Measurements from ENCODE around the gene BHLHE40.

BHLHE40 gene

DNA sequence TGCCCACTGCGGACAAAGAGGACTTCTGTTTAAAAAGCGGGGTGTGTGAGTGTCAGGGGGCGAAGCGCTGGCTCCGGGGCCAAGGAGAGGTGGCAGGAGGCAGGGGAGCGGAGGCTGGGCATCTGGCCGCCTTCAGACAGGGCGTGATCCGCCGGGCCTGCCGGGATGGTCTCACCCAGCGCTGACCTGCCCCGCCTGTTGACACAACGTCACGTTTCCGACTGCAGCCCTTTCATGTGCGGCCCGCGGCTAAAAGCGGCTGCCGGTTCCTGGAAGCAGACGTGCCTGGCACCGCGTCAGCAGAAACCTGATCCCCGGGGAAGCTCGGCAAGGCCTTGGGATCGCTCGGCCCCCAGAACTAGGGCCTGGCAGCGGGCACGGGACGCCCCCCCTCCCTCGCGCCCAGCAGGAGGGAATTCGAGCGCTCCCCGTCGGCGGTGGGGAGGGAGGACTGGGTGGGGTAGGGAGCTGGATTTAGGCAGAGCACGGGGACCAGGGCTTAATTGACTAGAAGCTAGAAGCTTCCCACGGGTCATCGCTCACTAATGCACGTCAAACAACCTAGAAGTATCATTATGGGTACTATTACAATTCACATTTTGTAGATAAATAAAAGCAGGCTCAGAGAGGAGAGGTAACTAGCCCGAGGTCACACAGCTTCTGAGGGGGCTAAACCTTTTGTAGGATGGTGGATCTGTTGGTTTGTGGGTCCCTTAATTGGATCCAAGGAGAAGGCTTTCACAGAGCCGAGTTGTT is 7.7 kb downstream of the BHLHE40 start (continued):
- TF ChIP-seq, protein P1, sequence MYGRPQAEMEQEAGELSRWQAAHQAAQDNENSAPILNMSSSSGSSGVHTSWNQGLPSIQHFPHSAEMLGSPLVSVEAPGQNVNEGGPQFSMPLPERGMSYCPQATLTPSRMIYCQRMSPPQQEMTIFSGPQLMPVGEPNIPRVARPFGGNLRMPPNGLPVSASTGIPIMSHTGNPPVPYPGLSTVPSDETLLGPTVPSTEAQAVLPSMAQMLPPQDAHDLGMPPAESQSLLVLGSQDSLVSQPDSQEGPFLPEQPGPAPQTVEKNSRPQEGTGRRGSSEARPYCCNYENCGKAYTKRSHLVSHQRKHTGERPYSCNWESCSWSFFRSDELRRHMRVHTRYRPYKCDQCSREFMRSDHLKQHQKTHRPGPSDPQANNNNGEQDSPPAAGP (tag by site-specific recombination; IDR thresholded peaks at IDR 0.05) = peak; percentile 100
- peak; percentile 95 for TF ChIP-seq ZBTB21 (tag by site-specific recombination; IDR thresholded peaks at IDR 0.05)
- no peak for TF ChIP-seq ZNF560 (tag by site-specific recombination; IDR thresholded peaks at IDR 0.05; ENCODE audit: borderline replicate concordance)
- TF ChIP-seq ZNF660 (tag by site-specific recombination; IDR thresholded peaks at IDR 0.05) = peak; percentile 75; the same call in 1 of the 2 replicates
- TF ChIP-seq HOXD13 (CRISPR knock-in tag; IDR thresholded peaks at IDR 0.05; ENCODE audit: borderline replicate concordance) = no peak
- peak; percentile 97 for TF ChIP-seq ZBTB8A (tag by site-specific recombination; IDR thresholded peaks at IDR 0.05)
- TF ChIP-seq ZNF776 (tag by site-specific recombination; IDR thresholded peaks at IDR 0.05; ENCODE audit: borderline replicate concordance) = no peak
- no peak for TF ChIP-seq ZNF274 (IDR thresholded peaks at IDR 0.05; ENCODE audit: low read length)
- TF ChIP-seq ZNF274 (tag by site-specific recombination; IDR thresholded peaks at IDR 0.05; ENCODE audit: borderline replicate concordance) = no peak
- TF ChIP-seq ZNF174 (tag by site-specific recombination; IDR thresholded peaks at IDR 0.05) = no peak
- TF ChIP-seq ZNF600 (tag by site-specific recombination; IDR thresholded peaks at IDR 0.05) = peak; percentile 88
- TF ChIP-seq ZNF530 (tag by site-specific recombination; IDR thresholded peaks at IDR 0.05; ENCODE audit: low read depth) = no peak
- peak; percentile 55; the same call in 1 of the 2 replicates for TF ChIP-seq ZNF184 (tag by site-specific recombination; IDR thresholded peaks at IDR 0.05)
- TF ChIP-seq, protein P2, sequence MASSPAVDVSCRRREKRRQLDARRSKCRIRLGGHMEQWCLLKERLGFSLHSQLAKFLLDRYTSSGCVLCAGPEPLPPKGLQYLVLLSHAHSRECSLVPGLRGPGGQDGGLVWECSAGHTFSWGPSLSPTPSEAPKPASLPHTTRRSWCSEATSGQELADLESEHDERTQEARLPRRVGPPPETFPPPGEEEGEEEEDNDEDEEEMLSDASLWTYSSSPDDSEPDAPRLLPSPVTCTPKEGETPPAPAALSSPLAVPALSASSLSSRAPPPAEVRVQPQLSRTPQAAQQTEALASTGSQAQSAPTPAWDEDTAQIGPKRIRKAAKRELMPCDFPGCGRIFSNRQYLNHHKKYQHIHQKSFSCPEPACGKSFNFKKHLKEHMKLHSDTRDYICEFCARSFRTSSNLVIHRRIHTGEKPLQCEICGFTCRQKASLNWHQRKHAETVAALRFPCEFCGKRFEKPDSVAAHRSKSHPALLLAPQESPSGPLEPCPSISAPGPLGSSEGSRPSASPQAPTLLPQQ (tag by site-specific recombination; IDR thresholded peaks at IDR 0.05) = peak; percentile 91
- TF ChIP-seq ZNF621 (tag by site-specific recombination; IDR thresholded peaks at IDR 0.05) = no peak
- TF ChIP-seq, protein P3, sequence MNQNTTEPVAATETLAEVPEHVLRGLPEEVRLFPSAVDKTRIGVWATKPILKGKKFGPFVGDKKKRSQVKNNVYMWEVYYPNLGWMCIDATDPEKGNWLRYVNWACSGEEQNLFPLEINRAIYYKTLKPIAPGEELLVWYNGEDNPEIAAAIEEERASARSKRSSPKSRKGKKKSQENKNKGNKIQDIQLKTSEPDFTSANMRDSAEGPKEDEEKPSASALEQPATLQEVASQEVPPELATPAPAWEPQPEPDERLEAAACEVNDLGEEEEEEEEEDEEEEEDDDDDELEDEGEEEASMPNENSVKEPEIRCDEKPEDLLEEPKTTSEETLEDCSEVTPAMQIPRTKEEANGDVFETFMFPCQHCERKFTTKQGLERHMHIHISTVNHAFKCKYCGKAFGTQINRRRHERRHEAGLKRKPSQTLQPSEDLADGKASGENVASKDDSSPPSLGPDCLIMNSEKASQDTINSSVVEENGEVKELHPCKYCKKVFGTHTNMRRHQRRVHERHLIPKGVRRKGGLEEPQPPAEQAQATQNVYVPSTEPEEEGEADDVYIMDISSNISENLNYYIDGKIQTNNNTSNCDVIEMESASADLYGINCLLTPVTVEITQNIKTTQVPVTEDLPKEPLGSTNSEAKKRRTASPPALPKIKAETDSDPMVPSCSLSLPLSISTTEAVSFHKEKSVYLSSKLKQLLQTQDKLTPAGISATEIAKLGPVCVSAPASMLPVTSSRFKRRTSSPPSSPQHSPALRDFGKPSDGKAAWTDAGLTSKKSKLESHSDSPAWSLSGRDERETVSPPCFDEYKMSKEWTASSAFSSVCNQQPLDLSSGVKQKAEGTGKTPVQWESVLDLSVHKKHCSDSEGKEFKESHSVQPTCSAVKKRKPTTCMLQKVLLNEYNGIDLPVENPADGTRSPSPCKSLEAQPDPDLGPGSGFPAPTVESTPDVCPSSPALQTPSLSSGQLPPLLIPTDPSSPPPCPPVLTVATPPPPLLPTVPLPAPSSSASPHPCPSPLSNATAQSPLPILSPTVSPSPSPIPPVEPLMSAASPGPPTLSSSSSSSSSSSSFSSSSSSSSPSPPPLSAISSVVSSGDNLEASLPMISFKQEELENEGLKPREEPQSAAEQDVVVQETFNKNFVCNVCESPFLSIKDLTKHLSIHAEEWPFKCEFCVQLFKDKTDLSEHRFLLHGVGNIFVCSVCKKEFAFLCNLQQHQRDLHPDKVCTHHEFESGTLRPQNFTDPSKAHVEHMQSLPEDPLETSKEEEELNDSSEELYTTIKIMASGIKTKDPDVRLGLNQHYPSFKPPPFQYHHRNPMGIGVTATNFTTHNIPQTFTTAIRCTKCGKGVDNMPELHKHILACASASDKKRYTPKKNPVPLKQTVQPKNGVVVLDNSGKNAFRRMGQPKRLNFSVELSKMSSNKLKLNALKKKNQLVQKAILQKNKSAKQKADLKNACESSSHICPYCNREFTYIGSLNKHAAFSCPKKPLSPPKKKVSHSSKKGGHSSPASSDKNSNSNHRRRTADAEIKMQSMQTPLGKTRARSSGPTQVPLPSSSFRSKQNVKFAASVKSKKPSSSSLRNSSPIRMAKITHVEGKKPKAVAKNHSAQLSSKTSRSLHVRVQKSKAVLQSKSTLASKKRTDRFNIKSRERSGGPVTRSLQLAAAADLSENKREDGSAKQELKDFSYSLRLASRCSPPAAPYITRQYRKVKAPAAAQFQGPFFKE (tag by site-specific recombination; IDR thresholded peaks at IDR 0.05; ENCODE audit: borderline replicate concordance) = no peak
- TF ChIP-seq GFI1B (tag by site-specific recombination; IDR thresholded peaks at IDR 0.05) = 0 out of 2 replicates have a peak, but pooled peaks have one; percentile 21
- no peak for TF ChIP-seq ZNF302 (tag by site-specific recombination; IDR thresholded peaks at IDR 0.05; ENCODE audit: low read depth)
- TF ChIP-seq KLF1 (tag by site-specific recombination; IDR thresholded peaks at IDR 0.05) = peak; percentile 100
- peak; percentile 93 for TF ChIP-seq ZBTB20 (tag by site-specific recombination; IDR thresholded peaks at IDR 0.05)
- TF ChIP-seq, protein P4, sequence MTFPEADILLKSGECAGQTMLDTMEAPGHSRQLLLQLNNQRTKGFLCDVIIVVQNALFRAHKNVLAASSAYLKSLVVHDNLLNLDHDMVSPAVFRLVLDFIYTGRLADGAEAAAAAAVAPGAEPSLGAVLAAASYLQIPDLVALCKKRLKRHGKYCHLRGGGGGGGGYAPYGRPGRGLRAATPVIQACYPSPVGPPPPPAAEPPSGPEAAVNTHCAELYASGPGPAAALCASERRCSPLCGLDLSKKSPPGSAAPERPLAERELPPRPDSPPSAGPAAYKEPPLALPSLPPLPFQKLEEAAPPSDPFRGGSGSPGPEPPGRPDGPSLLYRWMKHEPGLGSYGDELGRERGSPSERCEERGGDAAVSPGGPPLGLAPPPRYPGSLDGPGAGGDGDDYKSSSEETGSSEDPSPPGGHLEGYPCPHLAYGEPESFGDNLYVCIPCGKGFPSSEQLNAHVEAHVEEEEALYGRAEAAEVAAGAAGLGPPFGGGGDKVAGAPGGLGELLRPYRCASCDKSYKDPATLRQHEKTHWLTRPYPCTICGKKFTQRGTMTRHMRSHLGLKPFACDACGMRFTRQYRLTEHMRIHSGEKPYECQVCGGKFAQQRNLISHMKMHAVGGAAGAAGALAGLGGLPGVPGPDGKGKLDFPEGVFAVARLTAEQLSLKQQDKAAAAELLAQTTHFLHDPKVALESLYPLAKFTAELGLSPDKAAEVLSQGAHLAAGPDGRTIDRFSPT (tag by site-specific recombination; IDR thresholded peaks at IDR 0.05) = peak; percentile 98
- no peak; the same call in 1 of the 2 replicates for TF ChIP-seq ZNF707 (tag by site-specific recombination; IDR thresholded peaks at IDR 0.05)
- TF ChIP-seq, protein P5, sequence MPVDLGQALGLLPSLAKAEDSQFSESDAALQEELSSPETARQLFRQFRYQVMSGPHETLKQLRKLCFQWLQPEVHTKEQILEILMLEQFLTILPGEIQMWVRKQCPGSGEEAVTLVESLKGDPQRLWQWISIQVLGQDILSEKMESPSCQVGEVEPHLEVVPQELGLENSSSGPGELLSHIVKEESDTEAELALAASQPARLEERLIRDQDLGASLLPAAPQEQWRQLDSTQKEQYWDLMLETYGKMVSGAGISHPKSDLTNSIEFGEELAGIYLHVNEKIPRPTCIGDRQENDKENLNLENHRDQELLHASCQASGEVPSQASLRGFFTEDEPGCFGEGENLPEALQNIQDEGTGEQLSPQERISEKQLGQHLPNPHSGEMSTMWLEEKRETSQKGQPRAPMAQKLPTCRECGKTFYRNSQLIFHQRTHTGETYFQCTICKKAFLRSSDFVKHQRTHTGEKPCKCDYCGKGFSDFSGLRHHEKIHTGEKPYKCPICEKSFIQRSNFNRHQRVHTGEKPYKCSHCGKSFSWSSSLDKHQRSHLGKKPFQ (tag by site-specific recombination; IDR thresholded peaks at IDR 0.05) = peak; percentile 87
- no peak for TF ChIP-seq ZNF426 (tag by site-specific recombination; IDR thresholded peaks at IDR 0.05)
- peak; percentile 76 for TF ChIP-seq KLF9 (tag by site-specific recombination; IDR thresholded peaks at IDR 0.05; ENCODE audit: low read depth)
- peak; percentile 82 for TF ChIP-seq ZNF341 (tag by site-specific recombination; IDR thresholded peaks at IDR 0.05; ENCODE audit: low read depth)

All from HEK293 (cell line).